ENCODE results near the gene PIBF1. TPM values are rescaled to one million over a fixed set of nuclear protein-coding genes. Genes with fewer than 3 reads are reported as not detected.

PIBF1 gene
- total and polyA plus RNA-seq, 12 donors: 3.9 to 24.7 (median 16.5) TPM

GRCh38 chr13:73059460-73060250 lies 277.7 kb downstream of the PIBF1 start:
- TF ChIP-seq POLR2A (IDR thresholded peaks at IDR 0.05) (no peak), CTCF (IDR thresholded peaks at IDR 0.05) (no peak)
- H3K9me3 ChIP-seq (replicated peaks in 1 of 3): no peaks in the 10 kb centered on the region
- peaks cover 10% of the 10 kb centered on the region for H3K27me3 ChIP-seq
- WGBS, 4 donors: 0 to 3% (median 1%) methylated on average over 25 to 68 of the region's 68 CpGs
- peak in 6 of 7 donors; percentile 22 to 64 (median 30) for DNase-seq
- intact Hi-C loops (cut with DNase I): no loop called here
- H3K27ac ChIP-seq: peak overlapping the region in 2 of 5 donors; percentile 56 to 81
- H3K4me3 ChIP-seq: peak overlapping the region in 2 of 4 donors; percentile 59 to 81
- peaks cover 0 to 5% of the 10 kb centered on the region in 2 donors for H3K4me1 ChIP-seq (replicated peaks in 1 of 2)
- H3K36me3 ChIP-seq (replicated peaks in 1 of 2): no peaks in the 10 kb centered on the region

GRCh38 chr13:73060251-73061160 lies 278.6 kb downstream of the PIBF1 start:
- DNase-seq: peak in 2 of 7 donors; percentile 7 to 55
- intact Hi-C loops (cut with DNase I): no loop called here
- peak overlapping the region in 1 of 4 donors; percentile 81 for H3K4me3 ChIP-seq
- peak overlapping the region in 2 of 5 donors; percentile 23 to 56 for H3K27ac ChIP-seq
- TF ChIP-seq POLR2A (IDR thresholded peaks at IDR 0.05) (no peak), CTCF (IDR thresholded peaks at IDR 0.05) (no peak)
- H3K27me3 ChIP-seq: peaks cover 9% of the 10 kb centered on the region
- no peaks in the 10 kb centered on the region for H3K36me3 ChIP-seq (replicated peaks in 1 of 2)
- H3K4me1 ChIP-seq (replicated peaks in 1 of 2): peaks cover 0 to 5% of the 10 kb centered on the region in 2 donors
- no peaks in the 10 kb centered on the region for H3K9me3 ChIP-seq (replicated peaks in 1 of 3)
- WGBS, 4 donors: 19 to 25% (median 23%) methylated on average over 26 of the region's 26 CpGs

GRCh38 chr13:73061473-73061872 lies 279.5 kb downstream of the PIBF1 start:
- WGBS, 4 donors: 80 to 95% (median 86%) methylated on average over 6 of the region's 6 CpGs
- no peaks in the 10 kb centered on the region for H3K9me3 ChIP-seq (replicated peaks in 1 of 3)
- H3K4me3 ChIP-seq: peak overlapping the region in 1 of 4 donors; percentile 81
- no peak overlapping the region for H3K27ac ChIP-seq
- no peak for DNase-seq
- H3K27me3 ChIP-seq: peaks cover 5% of the 10 kb centered on the region
- H3K4me1 ChIP-seq (replicated peaks in 1 of 2): peaks cover 0 to 5% of the 10 kb centered on the region in 2 donors
- intact Hi-C loops (cut with DNase I): no loop called here
- no peak for TF ChIP-seq CTCF (IDR thresholded peaks at IDR 0.05)
- no peak for TF ChIP-seq POLR2A (IDR thresholded peaks at IDR 0.05)
- H3K36me3 ChIP-seq (replicated peaks in 1 of 2): no peaks in the 10 kb centered on the region

GRCh38 chr13:73061876-73062275 lies 279.9 kb downstream of the PIBF1 start:
- no peak for DNase-seq
- Histone ChIP-seq H3K4me1 (replicated peaks in 1 of 2) (peaks cover 0 to 5% of the 10 kb centered on the region in 2 donors), H3K27ac (no peak overlapping the region), H3K27me3 (peaks cover under 1% of the 10 kb centered on the region), H3K36me3 (replicated peaks in 1 of 2) (no peaks in the 10 kb centered on the region), H3K4me3 (peak overlapping the region in 1 of 4 donors; percentile 81), H3K9me3 (replicated peaks in 1 of 3) (no peaks in the 10 kb centered on the region)
- 79 to 89% (median 82%) methylated on average over 9 of the region's 9 CpGs for WGBS, 4 donors
- TF ChIP-seq CTCF (IDR thresholded peaks at IDR 0.05) (no peak), POLR2A (IDR thresholded peaks at IDR 0.05) (no peak)
- intact Hi-C loops (cut with DNase I): no loop called here

Data from adrenal gland (tissue), 12 donors.